GM12878 (cell line): ENCODE results near the gene SLC25A39. TPM values are rescaled to one million over a fixed set of nuclear protein-coding genes. Genes with fewer than 3 reads are reported as not detected.

Experiments used
- CHD2 ChIP-seq: IDR thresholded peaks from 2 replicates; pipeline ENCODE4 v1.6.1; 2011; ENCODE audit warnings: low read depth, low read length, improper control_type of control experiment, borderline replicate concordance
- ETV6 ChIP-seq, 2 experiments: fragments of 450-650 bp in 1 of 2; IDR thresholded peaks in 1 of 2; conservative IDR thresholded peaks in 1 of 2; 2 replicates each; pipeline ENCODE4 v1.6.1; 2014; ENCODE audit warnings: antibody characterized with exemption in 1 of 2, borderline replicate concordance in 1 of 2, low read depth in 1 of 2, mild to moderate bottlenecking in 1 of 2, moderate library complexity in 1 of 2
- FOXK2 ChIP-seq: fragments of 450-650 bp; IDR thresholded peaks from 2 replicates; pipeline ENCODE4 v1.6.1; 2017; ENCODE audit warnings: mild to moderate bottlenecking, moderate library complexity
- MYC ChIP-seq: IDR thresholded peaks from 2 replicates; pipeline ENCODE4 v1.6.1; 2011; ENCODE audit warnings: mild to moderate bottlenecking, low read length, moderate library complexity, inconsistent platforms; ENCODE audit not compliant: insufficient read depth, insufficient replicate concordance, insufficient read length, severe bottlenecking
- RFX5 ChIP-seq: IDR thresholded peaks from 2 replicates; pipeline ENCODE4 v1.6.1; 2011; ENCODE audit warnings: low read depth, low read length, improper control_type of control experiment
- SIN3A ChIP-seq: IDR thresholded peaks from 2 replicates; pipeline ENCODE4 v1.6.1; 2012; ENCODE audit warnings: low read depth, low read length, improper control_type of control experiment
- SMAD5 ChIP-seq: IDR thresholded peaks from 2 replicates; pipeline ENCODE4 v1.6.1; 2016; ENCODE audit warnings: antibody characterized with exemption, low read depth
- SRF ChIP-seq, 2 experiments: IDR thresholded peaks; 2 replicates each; pipeline ENCODE4 v1.6.1; 2011; ENCODE audit warnings: low read depth in 2 of 2, low read length in 2 of 2, mild to moderate bottlenecking in 1 of 2, moderate library complexity in 1 of 2
- SUZ12 ChIP-seq: fragments of 200-600 bp; sonication (generic); IDR thresholded peaks from one replicate; pipeline ENCODE4 v1.6.1; 2018; ENCODE audit warnings: antibody characterized with exemption, mild to moderate bottlenecking; ENCODE audit not compliant: unreplicated experiment
- TARDBP ChIP-seq: IDR thresholded peaks from 2 replicates; pipeline ENCODE4 v1.6.1; 2016; ENCODE audit warnings: borderline replicate concordance
- USF1 ChIP-seq: IDR thresholded peaks from 2 replicates; pipeline ENCODE4 v1.6.1; 2011; ENCODE audit warnings: borderline replicate concordance, low read depth, mild to moderate bottlenecking, moderate library complexity, mixed read lengths, low read length; ENCODE audit not compliant: insufficient read depth; ENCODE audit errors: extremely low read length
- USF2 ChIP-seq: IDR thresholded peaks from 2 replicates; pipeline ENCODE4 v1.6.1; 2011; ENCODE audit warnings: low read depth, low read length, improper control_type of control experiment, borderline replicate concordance
- YBX1 ChIP-seq: fragments of 450-650 bp; IDR thresholded peaks from 2 replicates; pipeline ENCODE4 v1.6.1; 2016; ENCODE audit warnings: antibody characterized with exemption
- ZNF207 ChIP-seq: fragments of 450-650 bp; IDR thresholded peaks from 2 replicates; pipeline ENCODE4 v1.6.1; 2014; ENCODE audit warnings: antibody characterized with exemption, mild to moderate bottlenecking, borderline replicate concordance
- ZNF217 ChIP-seq: fragments of 450-650 bp; IDR thresholded peaks from 2 replicates; pipeline ENCODE4 v1.6.1; 2017; ENCODE audit warnings: antibody characterized with exemption, mild to moderate bottlenecking
- polyA plus RNA-seq, 11 experiments: library from polyadenylated mRNA; depleted of rRNA in 4 of 11; unstranded in 6 of 11; stranded (reverse) in 5 of 11; fragments of >200 nt; fragmentation: Nextera tagmentation in 4 of 11; fragmentation: Illumina TruSeq in 1 of 11; extraction: Ambion mirVana in 4 of 11; extraction: Trizol in 1 of 11; gene quantifications; 1 replicate in 1 of 11; 2 replicates in 10 of 11; pipeline versions ENCODE4 v1.2.1 to v1.2.3, GENCODE V29; 2011 to 2016; ENCODE audit warnings: inconsistent platforms in 2 of 11, missing spikeins in 2 of 11, low read depth in 1 of 11
- total RNA-seq, 4 experiments: library from RNA; depleted of rRNA in 3 of 4; stranded (reverse); fragments of >200 nt in 3 of 4; fragmentation: Illumina TruSeq in 1 of 4; extraction: Trizol in 1 of 4; gene quantifications; 2 replicates each; pipeline versions ENCODE4 v1.2.1 to v1.2.3, GENCODE V29; 2013 to 2021
- TF ChIP-seq, protein P1 (sequence below): fragments of 450-650 bp; IDR thresholded peaks from 2 replicates; pipeline ENCODE4 v1.6.1; 2017; ENCODE audit warnings: mild to moderate bottlenecking, moderate library complexity
- TF ChIP-seq, protein P2 (sequence below): fragments of 450-650 bp; IDR thresholded peaks from 2 replicates; pipeline ENCODE4 v1.6.1; 2017; ENCODE audit warnings: mild to moderate bottlenecking, low read depth, inconsistent platforms; ENCODE audit not compliant: poor library complexity, severe bottlenecking
- TF ChIP-seq, protein P3 (sequence below): IDR thresholded peaks from 2 replicates; pipeline ENCODE4 v1.6.1; 2012; ENCODE audit warnings: mild to moderate bottlenecking, low read depth, low read length

Gene SLC25A39
- total and polyA plus RNA-seq, 10 of the 15 experiments (the other 5 are each of a cell fraction or from before 2014, with no cell fraction given) = 3.5 to 270 (median 150) TPM

DNA sequence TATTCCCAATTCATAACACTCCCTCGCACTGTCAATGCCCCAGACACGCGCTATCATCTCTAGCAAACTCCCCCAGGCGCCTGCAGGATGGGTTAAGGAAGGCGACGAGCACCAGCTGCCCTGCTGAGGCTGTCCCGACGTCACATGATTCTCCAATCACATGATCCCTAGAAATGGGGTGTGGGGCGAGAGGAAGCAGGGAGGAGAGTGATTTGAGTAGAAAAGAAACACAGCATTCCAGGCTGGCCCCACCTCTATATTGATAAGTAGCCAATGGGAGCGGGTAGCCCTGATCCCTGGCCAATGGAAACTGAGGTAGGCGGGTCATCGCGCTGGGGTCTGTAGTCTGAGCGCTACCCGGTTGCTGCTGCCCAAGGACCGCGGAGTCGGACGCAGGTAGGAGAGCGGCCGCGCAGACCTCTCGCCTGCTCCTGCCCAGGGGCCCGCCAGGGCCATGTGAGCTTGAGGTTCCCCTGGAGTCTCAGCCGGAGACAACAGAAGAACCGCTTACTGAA is 20.4 kb upstream of the SLC25A39 start, which contains the start of gene GRN (continued):
- peak; percentile 94 for TF ChIP-seq USF2
- peak; percentile 84 for TF ChIP-seq CHD2
- TF ChIP-seq SRF (IDR thresholded peaks at IDR 0.05; ENCODE audit: low read depth in 2 of 2, low read length in 2 of 2) = 0 out of 4 replicates have a peak, but pooled peaks of 1 of the 2 experiments have one; percentile 45
- TF ChIP-seq ETV6 (conservative IDR thresholded peaks at IDR 0.05 in 1 of 2, IDR thresholded peaks at IDR 0.05 in 1 of 2; ENCODE audit: borderline replicate concordance in 1 of 2, low read depth in 1 of 2) = no peak
- peak; percentile 74; the same call in 1 of the 2 replicates for TF ChIP-seq SMAD5
- TF ChIP-seq, protein P1, sequence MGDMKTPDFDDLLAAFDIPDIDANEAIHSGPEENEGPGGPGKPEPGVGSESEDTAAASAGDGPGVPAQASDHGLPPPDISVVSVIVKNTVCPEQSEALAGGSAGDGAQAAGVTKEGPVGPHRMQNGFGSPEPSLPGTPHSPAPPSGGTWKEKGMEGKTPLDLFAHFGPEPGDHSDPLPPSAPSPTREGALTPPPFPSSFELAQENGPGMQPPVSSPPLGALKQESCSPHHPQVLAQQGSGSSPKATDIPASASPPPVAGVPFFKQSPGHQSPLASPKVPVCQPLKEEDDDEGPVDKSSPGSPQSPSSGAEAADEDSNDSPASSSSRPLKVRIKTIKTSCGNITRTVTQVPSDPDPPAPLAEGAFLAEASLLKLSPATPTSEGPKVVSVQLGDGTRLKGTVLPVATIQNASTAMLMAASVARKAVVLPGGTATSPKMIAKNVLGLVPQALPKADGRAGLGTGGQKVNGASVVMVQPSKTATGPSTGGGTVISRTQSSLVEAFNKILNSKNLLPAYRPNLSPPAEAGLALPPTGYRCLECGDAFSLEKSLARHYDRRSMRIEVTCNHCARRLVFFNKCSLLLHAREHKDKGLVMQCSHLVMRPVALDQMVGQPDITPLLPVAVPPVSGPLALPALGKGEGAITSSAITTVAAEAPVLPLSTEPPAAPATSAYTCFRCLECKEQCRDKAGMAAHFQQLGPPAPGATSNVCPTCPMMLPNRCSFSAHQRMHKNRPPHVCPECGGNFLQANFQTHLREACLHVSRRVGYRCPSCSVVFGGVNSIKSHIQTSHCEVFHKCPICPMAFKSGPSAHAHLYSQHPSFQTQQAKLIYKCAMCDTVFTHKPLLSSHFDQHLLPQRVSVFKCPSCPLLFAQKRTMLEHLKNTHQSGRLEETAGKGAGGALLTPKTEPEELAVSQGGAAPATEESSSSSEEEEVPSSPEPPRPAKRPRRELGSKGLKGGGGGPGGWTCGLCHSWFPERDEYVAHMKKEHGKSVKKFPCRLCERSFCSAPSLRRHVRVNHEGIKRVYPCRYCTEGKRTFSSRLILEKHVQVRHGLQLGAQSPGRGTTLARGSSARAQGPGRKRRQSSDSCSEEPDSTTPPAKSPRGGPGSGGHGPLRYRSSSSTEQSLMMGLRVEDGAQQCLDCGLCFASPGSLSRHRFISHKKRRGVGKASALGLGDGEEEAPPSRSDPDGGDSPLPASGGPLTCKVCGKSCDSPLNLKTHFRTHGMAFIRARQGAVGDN = no peak; the same call in 1 of the 2 replicates
- TF ChIP-seq, protein P2, sequence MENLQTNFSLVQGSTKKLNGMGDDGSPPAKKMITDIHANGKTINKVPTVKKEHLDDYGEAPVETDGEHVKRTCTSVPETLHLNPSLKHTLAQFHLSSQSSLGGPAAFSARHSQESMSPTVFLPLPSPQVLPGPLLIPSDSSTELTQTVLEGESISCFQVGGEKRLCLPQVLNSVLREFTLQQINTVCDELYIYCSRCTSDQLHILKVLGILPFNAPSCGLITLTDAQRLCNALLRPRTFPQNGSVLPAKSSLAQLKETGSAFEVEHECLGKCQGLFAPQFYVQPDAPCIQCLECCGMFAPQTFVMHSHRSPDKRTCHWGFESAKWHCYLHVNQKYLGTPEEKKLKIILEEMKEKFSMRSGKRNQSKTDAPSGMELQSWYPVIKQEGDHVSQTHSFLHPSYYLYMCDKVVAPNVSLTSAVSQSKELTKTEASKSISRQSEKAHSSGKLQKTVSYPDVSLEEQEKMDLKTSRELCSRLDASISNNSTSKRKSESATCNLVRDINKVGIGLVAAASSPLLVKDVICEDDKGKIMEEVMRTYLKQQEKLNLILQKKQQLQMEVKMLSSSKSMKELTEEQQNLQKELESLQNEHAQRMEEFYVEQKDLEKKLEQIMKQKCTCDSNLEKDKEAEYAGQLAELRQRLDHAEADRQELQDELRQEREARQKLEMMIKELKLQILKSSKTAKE = peak; percentile 75
- peak; percentile 96 for TF ChIP-seq SIN3A
- no peak for TF ChIP-seq SUZ12
- TF ChIP-seq FOXK2 = peak; percentile 66
- TF ChIP-seq TARDBP = peak; percentile 71; the same call in 1 of the 2 replicates
- TF ChIP-seq RFX5 = peak; percentile 62; the same call in 1 of the 2 replicates
- TF ChIP-seq MYC = no peak
- no peak for TF ChIP-seq ZNF207
- TF ChIP-seq, protein P3, sequence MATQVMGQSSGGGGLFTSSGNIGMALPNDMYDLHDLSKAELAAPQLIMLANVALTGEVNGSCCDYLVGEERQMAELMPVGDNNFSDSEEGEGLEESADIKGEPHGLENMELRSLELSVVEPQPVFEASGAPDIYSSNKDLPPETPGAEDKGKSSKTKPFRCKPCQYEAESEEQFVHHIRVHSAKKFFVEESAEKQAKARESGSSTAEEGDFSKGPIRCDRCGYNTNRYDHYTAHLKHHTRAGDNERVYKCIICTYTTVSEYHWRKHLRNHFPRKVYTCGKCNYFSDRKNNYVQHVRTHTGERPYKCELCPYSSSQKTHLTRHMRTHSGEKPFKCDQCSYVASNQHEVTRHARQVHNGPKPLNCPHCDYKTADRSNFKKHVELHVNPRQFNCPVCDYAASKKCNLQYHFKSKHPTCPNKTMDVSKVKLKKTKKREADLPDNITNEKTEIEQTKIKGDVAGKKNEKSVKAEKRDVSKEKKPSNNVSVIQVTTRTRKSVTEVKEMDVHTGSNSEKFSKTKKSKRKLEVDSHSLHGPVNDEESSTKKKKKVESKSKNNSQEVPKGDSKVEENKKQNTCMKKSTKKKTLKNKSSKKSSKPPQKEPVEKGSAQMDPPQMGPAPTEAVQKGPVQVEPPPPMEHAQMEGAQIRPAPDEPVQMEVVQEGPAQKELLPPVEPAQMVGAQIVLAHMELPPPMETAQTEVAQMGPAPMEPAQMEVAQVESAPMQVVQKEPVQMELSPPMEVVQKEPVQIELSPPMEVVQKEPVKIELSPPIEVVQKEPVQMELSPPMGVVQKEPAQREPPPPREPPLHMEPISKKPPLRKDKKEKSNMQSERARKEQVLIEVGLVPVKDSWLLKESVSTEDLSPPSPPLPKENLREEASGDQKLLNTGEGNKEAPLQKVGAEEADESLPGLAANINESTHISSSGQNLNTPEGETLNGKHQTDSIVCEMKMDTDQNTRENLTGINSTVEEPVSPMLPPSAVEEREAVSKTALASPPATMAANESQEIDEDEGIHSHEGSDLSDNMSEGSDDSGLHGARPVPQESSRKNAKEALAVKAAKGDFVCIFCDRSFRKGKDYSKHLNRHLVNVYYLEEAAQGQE = no peak
- no peak for TF ChIP-seq ZNF217
- TF ChIP-seq YBX1 = no peak
- TF ChIP-seq USF1 = peak; percentile 91
